HS-27A (cell line): ENCODE results near the gene CHST11.

Source experiments
- DNase-seq: peaks from one replicate; pipeline ENCODE4 v3.0.0-alpha.2; 2012; ENCODE audit warnings: low read depth, missing footprints

Gene CHST11

GRCh38 chr12:104503191-104503590, 46.4 kb downstream of the CHST11 start:
- DNase-seq, result no peak

GRCh38 chr12:104504146-104504545, 47.4 kb downstream of the CHST11 start:
- no peak for DNase-seq

- DNase-seq, result no peak
These were observed 48.5 kb downstream of the CHST11 start for GRCh38 chr12:104505095-104505818.

- no peak for DNase-seq
These were observed 50.1 kb downstream of the CHST11 start for GRCh38 chr12:104506676-104507401.

- no peak for DNase-seq
These were observed 50.9 kb downstream of the CHST11 start for GRCh38 chr12:104507672-104508071.

GRCh38 chr12:104508752-104509446, 52.2 kb downstream of the CHST11 start:
- no peak for DNase-seq

GRCh38 chr12:104510145-104510872, 53.6 kb downstream of the CHST11 start:
- no peak for DNase-seq

GRCh38 chr12:104510873-104511440, 54.2 kb downstream of the CHST11 start:
- DNase-seq, result no peak

GRCh38 chr12:104513681-104514080, 56.9 kb downstream of the CHST11 start:
- DNase-seq, result no peak

- DNase-seq, result no peak
These were observed 57.5 kb downstream of the CHST11 start for GRCh38 chr12:104514092-104514810.

GRCh38 chr12:104515899-104516298, 59.2 kb downstream of the CHST11 start:
- DNase-seq, result no peak

- no peak for DNase-seq
These were observed 60.1 kb downstream of the CHST11 start for GRCh38 chr12:104516821-104517220.

- no peak for DNase-seq
These were observed 61.1 kb downstream of the CHST11 start for GRCh38 chr12:104517880-104518279.

- DNase-seq, result no peak
These were observed 62.7 kb downstream of the CHST11 start for GRCh38 chr12:104519190-104520019.

GRCh38 chr12:104520242-104520900, 63.6 kb downstream of the CHST11 start:
- DNase-seq, result no peak

- no peak for DNase-seq
These were observed 65.0 kb downstream of the CHST11 start for GRCh38 chr12:104521731-104522130.

- DNase-seq, result no peak
These were observed 66.4 kb downstream of the CHST11 start for GRCh38 chr12:104522985-104523722.

GRCh38 chr12:104524034-104524832, 67.5 kb downstream of the CHST11 start:
- DNase-seq, result no peak
